ENCODE results near the gene RPIA. TPM values are rescaled to one million over a fixed set of nuclear protein-coding genes. Genes with fewer than 3 reads are reported as not detected.

RPIA gene
- total RNA-seq, 1 experiment from 2014 or later = 18.2 TPM

- ATAC-seq (no peak), DNase-seq (ENCODE audit: low read depth, low spot score) (no peak)
- BruUV-seq (replicated peaks) = no TSS peak
- no peaks in the 10 kb centered on the region for H3K36me3 ChIP-seq (ENCODE audit: control insufficient read depth, insufficient read depth, low read length)
- H3K27ac ChIP-seq (ENCODE audit: low read length) = no peak overlapping the region
- intact Hi-C loops (cut with micrococcal nuclease; ENCODE audit: unreplicated experiment) = no loop called here
- H3K9me3 ChIP-seq (ENCODE audit: control insufficient read depth, insufficient read depth, low read depth, low read length) = no peaks in the 10 kb centered on the region
- CTCF ChIA-PET = no interaction called here
- no peaks in the 10 kb centered on the region for H3K27me3 ChIP-seq (ENCODE audit: control insufficient read depth, insufficient read depth, low read length)
- no peak for TF ChIP-seq TCF7L2 (IDR thresholded peaks at IDR 0.05; ENCODE audit: low read depth, low read length)
- TF ChIP-seq SIN3A (IDR thresholded peaks at IDR 0.05; ENCODE audit: borderline replicate concordance, insufficient read depth, low read depth, low read length) = no peak
- TF ChIP-seq POLR2AphosphoS5 (IDR thresholded peaks at IDR 0.05; ENCODE audit: low read depth, low read length) = no peak
- TF ChIP-seq CTCF (IDR thresholded peaks at IDR 0.05) = no peak
- TF ChIP-seq REST (IDR thresholded peaks at IDR 0.05; ENCODE audit: insufficient read depth in 1 of 2, low read depth in 2 of 2, low read length in 1 of 2) = no peak
- in situ Hi-C loops (cut with HindIII; ENCODE audit: low pct_unique_long_range_greater_than_20kb, low sequenced_read_pairs) = no loop called here
- H3K4me3 ChIP-seq (ENCODE audit: low read depth in 2 of 2, low read length in 2 of 2) = no peak overlapping the region
- no peaks in the 10 kb centered on the region for H3K4me1 ChIP-seq (ENCODE audit: control insufficient read depth, insufficient read depth, low read length)
- POLR2A ChIA-PET = no interaction called here
Measured at GRCh38 chr2:88651646-88652045, 39.8 kb upstream of the RPIA start.

- CTCF ChIA-PET = no interaction called here
- ATAC-seq (no peak), DNase-seq (ENCODE audit: low read depth, low spot score) (no peak)
- no peaks in the 10 kb centered on the region for H3K36me3 ChIP-seq (ENCODE audit: control insufficient read depth, insufficient read depth, low read length)
- in situ Hi-C loops (cut with HindIII; ENCODE audit: low pct_unique_long_range_greater_than_20kb, low sequenced_read_pairs) = no loop called here
- no peak overlapping the region for H3K27ac ChIP-seq (ENCODE audit: low read length)
- TF ChIP-seq CTCF (IDR thresholded peaks at IDR 0.05) (no peak), SIN3A (IDR thresholded peaks at IDR 0.05; ENCODE audit: borderline replicate concordance, insufficient read depth, low read depth, low read length) (no peak), POLR2AphosphoS5 (IDR thresholded peaks at IDR 0.05; ENCODE audit: low read depth, low read length) (no peak), REST (IDR thresholded peaks at IDR 0.05; ENCODE audit: insufficient read depth in 1 of 2, low read depth in 2 of 2, low read length in 1 of 2) (no peak), TCF7L2 (IDR thresholded peaks at IDR 0.05; ENCODE audit: low read depth, low read length) (no peak)
- peaks cover 4% of the 10 kb centered on the region; the same call in 1 of the 2 replicates for H3K4me1 ChIP-seq (ENCODE audit: control insufficient read depth, insufficient read depth, low read length)
- no peak overlapping the region for H3K4me3 ChIP-seq (ENCODE audit: low read depth in 2 of 2, low read length in 2 of 2)
- POLR2A ChIA-PET = no interaction called here
- no peaks in the 10 kb centered on the region for H3K27me3 ChIP-seq (ENCODE audit: control insufficient read depth, insufficient read depth, low read length)
- intact Hi-C loops (cut with micrococcal nuclease; ENCODE audit: unreplicated experiment) = no loop called here
- no TSS peak for BruUV-seq (replicated peaks)
- no peaks in the 10 kb centered on the region for H3K9me3 ChIP-seq (ENCODE audit: control insufficient read depth, insufficient read depth, low read depth, low read length)
Measured at GRCh38 chr2:88654714-88655113, 36.8 kb upstream of the RPIA start.

Data from Panc1 (cell line).